Stimulated activated CD4-positive, alpha-beta T cell treated with anti-CD3 and anti-CD28 coated beads, TNF-alpha, amount 100 ng/mL, for 24 hours (primary cell): ENCODE results near the gene SCN3B.
"Not testable (repeated sequence)": the region's sequence is repeated elsewhere in the genome, so short reads cannot be mapped to it uniquely, and the experiment has no call there.

Source experiments
- DNase-seq, 3 experiments: peaks; one replicate each; pipeline ENCODE4 v3.0.0-alpha.2; 2020; ENCODE audit warnings: low read depth in 3 of 3

The SCN3B gene

GRCh38 chr11:123654566-123655081 lies at the start of gene SCN3B:
Gene SCN3B (minus strand): TSS chr11:123654624. CDS start chr11:123653801, 823 bp downstream.
- peak in 2 of 3 experiments; percentile 12 to 44 for DNase-seq

- no peak for DNase-seq
Observed at GRCh38 chr11:123702696-123703095, 48.3 kb upstream of the SCN3B start.

- DNase-seq = no peak
Observed at GRCh38 chr11:123702139-123702538, 47.7 kb upstream of the SCN3B start.

- DNase-seq = no peak
Observed at GRCh38 chr11:123700772-123701171, 46.3 kb upstream of the SCN3B start.

GRCh38 chr11:123698546-123699127 lies 44.2 kb upstream of the SCN3B start:
- DNase-seq = no peak

- DNase-seq = no peak
Observed at GRCh38 chr11:123696183-123696582, 41.8 kb upstream of the SCN3B start.

- DNase-seq = no peak
Observed at GRCh38 chr11:123695231-123695630, 40.8 kb upstream of the SCN3B start.

GRCh38 chr11:123694551-123694950 lies 40.1 kb upstream of the SCN3B start:
- no peak for DNase-seq

GRCh38 chr11:123692961-123693360 lies 38.5 kb upstream of the SCN3B start:
- no peak for DNase-seq

GRCh38 chr11:123690485-123690884 lies 36.1 kb upstream of the SCN3B start:
- peak in 1 of 3 experiments; percentile 3 for DNase-seq

GRCh38 chr11:123684601-123685000 lies 30.2 kb upstream of the SCN3B start:
- DNase-seq = no peak

- DNase-seq = no peak
Observed at GRCh38 chr11:123683428-123684170, 29.2 kb upstream of the SCN3B start.

GRCh38 chr11:123682696-123683410 lies 28.4 kb upstream of the SCN3B start:
- DNase-seq = no peak

- no peak for DNase-seq
Observed at GRCh38 chr11:123681030-123681429, 26.6 kb upstream of the SCN3B start.

GRCh38 chr11:123678246-123678645 lies 23.8 kb upstream of the SCN3B start:
- no peak for DNase-seq

- DNase-seq = no peak
Observed at GRCh38 chr11:123677510-123677909, 23.1 kb upstream of the SCN3B start.

GRCh38 chr11:123674297-123674696 lies 19.9 kb upstream of the SCN3B start:
- no peak for DNase-seq

- DNase-seq = no peak
Observed at GRCh38 chr11:123672568-123672967, 18.1 kb upstream of the SCN3B start.

GRCh38 chr11:123671534-123671933 lies 17.1 kb upstream of the SCN3B start:
- no peak for DNase-seq

GRCh38 chr11:123670081-123670480 lies 15.7 kb upstream of the SCN3B start:
- DNase-seq = no peak

GRCh38 chr11:123665306-123665705 lies 10.9 kb upstream of the SCN3B start:
- no peak for DNase-seq

- not testable (repeated sequence) for DNase-seq
Observed at GRCh38 chr11:123659965-123660364, 5.5 kb upstream of the SCN3B start.

GRCh38 chr11:123659311-123659710 lies 4.9 kb upstream of the SCN3B start:
- DNase-seq = no peak
